ENCODE measurements around the gene COX6B1. TPM values are rescaled to one million over a fixed set of nuclear protein-coding genes. Genes with fewer than 3 reads are reported as not detected.
A peak's percentile ranks its signal among the peaks of the same experiment; 100 is the strongest.

The COX6B1 gene
- total RNA-seq, 1 experiment from 2014 or later: 213 TPM

DNA sequence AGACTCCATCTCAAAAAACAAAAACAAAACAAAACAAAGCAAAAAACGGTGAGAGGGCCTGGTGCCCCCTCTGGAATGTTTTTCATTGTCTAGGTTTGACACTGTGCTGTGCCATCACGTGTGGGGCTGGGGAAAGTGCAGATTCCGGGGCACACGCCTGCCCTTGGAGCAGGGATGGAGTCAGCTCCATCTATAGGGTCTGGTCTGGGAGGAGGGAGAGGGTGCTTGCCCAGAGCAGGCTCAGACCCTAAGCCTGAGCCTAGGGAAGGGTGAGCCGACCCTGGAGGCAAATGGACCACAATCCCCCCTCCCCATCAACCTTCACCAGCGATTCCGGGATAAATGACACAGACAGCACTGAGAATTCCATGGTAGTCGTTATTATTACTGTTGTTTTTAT lies 45.3 kb downstream of the COX6B1 start:
- no peak for DNase-seq (ENCODE audit: unreplicated experiment)
- no TSS peak for BruUV-seq (replicated peaks)
- Mint-ChIP-seq H3K27me3 (ENCODE audit: insufficient read depth, unreplicated experiment) (no peaks in the 10 kb centered on the region), H3K36me3 (ENCODE audit: insufficient read depth, unreplicated experiment) (no peaks in the 10 kb centered on the region), H3K4me3 (ENCODE audit: unreplicated experiment) (no peak overlapping the region), H3K27ac (ENCODE audit: low read depth, unreplicated experiment) (no peak overlapping the region), H3K4me1 (ENCODE audit: insufficient read depth, unreplicated experiment) (no peaks in the 10 kb centered on the region), H3K9me3 (ENCODE audit: unreplicated experiment) (no peaks in the 10 kb centered on the region)
- intact Hi-C loops (cut with micrococcal nuclease): loop anchor here (1.0 to 5.0 kb wide), 3 partner anchors 24 to 189 kb away; no protein-coding TSS in a partner anchor
- ChIA-PET CTCF (interaction anchor here (0.6 to 1.5 kb wide), 21 partner anchors 8 to 191 kb away, joined by 3 to 9 read pairs (median 4); partner anchors contain the start of gene UPK1A), POLR2A (interaction anchor here (1.1 kb wide), 1 partner anchor 47 kb away, joined by 3 read pairs; no protein-coding TSS in a partner anchor)
- TF ChIP-seq, protein P1, sequence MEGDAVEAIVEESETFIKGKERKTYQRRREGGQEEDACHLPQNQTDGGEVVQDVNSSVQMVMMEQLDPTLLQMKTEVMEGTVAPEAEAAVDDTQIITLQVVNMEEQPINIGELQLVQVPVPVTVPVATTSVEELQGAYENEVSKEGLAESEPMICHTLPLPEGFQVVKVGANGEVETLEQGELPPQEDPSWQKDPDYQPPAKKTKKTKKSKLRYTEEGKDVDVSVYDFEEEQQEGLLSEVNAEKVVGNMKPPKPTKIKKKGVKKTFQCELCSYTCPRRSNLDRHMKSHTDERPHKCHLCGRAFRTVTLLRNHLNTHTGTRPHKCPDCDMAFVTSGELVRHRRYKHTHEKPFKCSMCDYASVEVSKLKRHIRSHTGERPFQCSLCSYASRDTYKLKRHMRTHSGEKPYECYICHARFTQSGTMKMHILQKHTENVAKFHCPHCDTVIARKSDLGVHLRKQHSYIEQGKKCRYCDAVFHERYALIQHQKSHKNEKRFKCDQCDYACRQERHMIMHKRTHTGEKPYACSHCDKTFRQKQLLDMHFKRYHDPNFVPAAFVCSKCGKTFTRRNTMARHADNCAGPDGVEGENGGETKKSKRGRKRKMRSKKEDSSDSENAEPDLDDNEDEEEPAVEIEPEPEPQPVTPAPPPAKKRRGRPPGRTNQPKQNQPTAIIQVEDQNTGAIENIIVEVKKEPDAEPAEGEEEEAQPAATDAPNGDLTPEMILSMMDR (IDR thresholded peaks at IDR 0.05; ENCODE audit: unreplicated experiment): no peak

GRCh38 chr19:35693835-35694599 lies 45.9 kb downstream of the COX6B1 start:
- peak; percentile 93 for DNase-seq (ENCODE audit: unreplicated experiment)
- ChIA-PET POLR2A (interaction anchor here (0.6 kb wide), 2 partner anchors 18 to 767 kb away, joined by 3 read pairs; partner anchors contain the start of gene ZNF30), CTCF (interaction anchor here (0.6 to 1.5 kb wide), 16 partner anchors 10 to 373 kb away, joined by 3 to 19 read pairs (median 5); partner anchors contain the start of gene ZBTB32)
- H3K27me3 Mint-ChIP-seq (ENCODE audit: insufficient read depth, unreplicated experiment): no peaks in the 10 kb centered on the region
- no peaks in the 10 kb centered on the region for H3K9me3 Mint-ChIP-seq (ENCODE audit: unreplicated experiment)
- no peaks in the 10 kb centered on the region for H3K4me1 Mint-ChIP-seq (ENCODE audit: insufficient read depth, unreplicated experiment)
- TF ChIP-seq, protein P1 (IDR thresholded peaks at IDR 0.05; ENCODE audit: unreplicated experiment): peak; percentile 95
- intact Hi-C loops (cut with micrococcal nuclease): loop anchor here (1.0 to 5.0 kb wide), 4 partner anchors 23 to 237 kb away; no protein-coding TSS in a partner anchor
- H3K27ac Mint-ChIP-seq (ENCODE audit: low read depth, unreplicated experiment): no peak overlapping the region
- H3K4me3 Mint-ChIP-seq (ENCODE audit: unreplicated experiment): no peak overlapping the region
- no TSS peak for BruUV-seq (replicated peaks)
- no peaks in the 10 kb centered on the region for H3K36me3 Mint-ChIP-seq (ENCODE audit: insufficient read depth, unreplicated experiment)

DNA sequence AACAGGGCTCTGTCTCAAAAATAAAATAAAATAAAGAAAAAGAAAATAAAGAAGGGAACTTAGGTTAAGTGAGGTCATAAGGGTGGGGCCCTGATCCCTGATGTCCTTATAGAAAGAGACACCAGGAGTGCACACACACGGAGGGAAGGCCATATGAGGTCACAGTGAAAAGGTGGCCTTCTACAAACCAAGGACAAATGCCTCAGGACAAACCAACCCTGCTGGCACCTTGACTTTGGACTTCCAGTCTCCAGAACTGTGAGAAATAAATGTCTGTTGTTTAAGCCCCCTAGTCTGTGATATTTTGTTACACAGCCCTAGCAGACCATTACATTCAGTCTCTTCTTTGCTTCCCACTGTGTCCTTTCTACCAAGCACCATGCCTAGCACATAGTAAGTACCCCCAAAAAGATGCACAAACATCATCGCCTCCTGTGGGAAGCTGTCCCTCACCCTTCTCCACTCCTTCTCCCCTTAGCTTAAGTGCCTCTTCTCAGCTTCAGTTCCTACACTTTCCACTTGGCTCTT lies 47.8 kb downstream of the COX6B1 start:
- intact Hi-C loops (cut with micrococcal nuclease): no loop called here
- ChIA-PET POLR2A (no interaction called here), CTCF (interaction anchor here (0.6 to 2.1 kb wide), 7 partner anchors 9 to 468 kb away, joined by 3 to 4 read pairs (median 3); partner anchors contain the start of gene FAM187B)
- no peak for DNase-seq (ENCODE audit: unreplicated experiment)
- Mint-ChIP-seq H3K4me3 (ENCODE audit: unreplicated experiment) (no peak overlapping the region), H3K27me3 (ENCODE audit: insufficient read depth, unreplicated experiment) (no peaks in the 10 kb centered on the region), H3K4me1 (ENCODE audit: insufficient read depth, unreplicated experiment) (no peaks in the 10 kb centered on the region), H3K27ac (ENCODE audit: low read depth, unreplicated experiment) (no peak overlapping the region), H3K9me3 (ENCODE audit: unreplicated experiment) (no peaks in the 10 kb centered on the region), H3K36me3 (ENCODE audit: insufficient read depth, unreplicated experiment) (no peaks in the 10 kb centered on the region)
- BruUV-seq (replicated peaks): no TSS peak
- TF ChIP-seq, protein P1 (IDR thresholded peaks at IDR 0.05; ENCODE audit: unreplicated experiment): no peak

DNA sequence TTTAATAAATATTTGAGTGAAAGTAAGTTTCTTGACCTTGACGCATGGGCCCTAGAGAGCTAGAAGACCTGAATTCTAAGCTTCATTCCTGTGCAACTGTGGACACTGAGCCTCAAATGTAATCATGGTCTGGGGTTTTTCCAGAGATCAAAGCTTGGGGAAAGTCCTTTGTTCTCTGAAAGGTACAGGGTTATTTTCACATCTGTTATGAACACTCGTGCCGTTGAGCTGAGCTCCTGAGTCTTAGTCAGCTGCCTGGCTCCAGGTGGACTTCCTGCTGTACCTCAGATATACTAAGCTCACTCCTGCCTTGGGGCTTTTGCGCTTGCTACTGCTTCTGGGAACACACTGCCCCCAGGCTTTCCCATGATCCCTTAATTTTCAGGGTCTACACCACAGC lies 48.7 kb downstream of the COX6B1 start:
- Mint-ChIP-seq H3K27ac (ENCODE audit: low read depth, unreplicated experiment) (no peak overlapping the region), H3K9me3 (ENCODE audit: unreplicated experiment) (no peaks in the 10 kb centered on the region), H3K36me3 (ENCODE audit: insufficient read depth, unreplicated experiment) (no peaks in the 10 kb centered on the region), H3K4me3 (ENCODE audit: unreplicated experiment) (no peak overlapping the region), H3K4me1 (ENCODE audit: insufficient read depth, unreplicated experiment) (no peaks in the 10 kb centered on the region), H3K27me3 (ENCODE audit: insufficient read depth, unreplicated experiment) (no peaks in the 10 kb centered on the region)
- intact Hi-C loops (cut with micrococcal nuclease): no loop called here
- no peak for DNase-seq (ENCODE audit: unreplicated experiment)
- POLR2A ChIA-PET: no interaction called here
- BruUV-seq (replicated peaks): no TSS peak
- TF ChIP-seq, protein P1 (IDR thresholded peaks at IDR 0.05; ENCODE audit: unreplicated experiment): no peak
- CTCF ChIA-PET: interaction anchor here (0.6 to 2.1 kb wide), 5 partner anchors 8 to 468 kb away, joined by 3 to 4 read pairs (median 3); partner anchors contain the start of gene FAM187B
